Daoy (cell line): ENCODE measurements around the gene AXDND1. TPM values are rescaled to one million over a fixed set of nuclear protein-coding genes. Genes with fewer than 3 reads are reported as not detected.
"Not testable (repeated sequence)": the region's sequence is repeated elsewhere in the genome, so short reads cannot be mapped to it uniquely, and the experiment has no call there.

Experiments
- DNase-seq: peaks from one replicate; pipeline ENCODE4 v3.0.0-alpha.2; 2015; ENCODE audit warnings: low read depth
- total RNA-seq: library from RNA; depleted of rRNA; stranded (reverse); fragments of >200 nt; shearing (Covaris generic); gene quantifications from 2 replicates; pipeline ENCODE4 v1.2.3, GENCODE V29; 2014

Gene AXDND1
- total RNA-seq, 1 experiment from 2014 or later: not detected

GRCh38 chr1:179366093-179366800 lies 476 bp downstream of the AXDND1 start:
- DNase-seq: no peak

DNA sequence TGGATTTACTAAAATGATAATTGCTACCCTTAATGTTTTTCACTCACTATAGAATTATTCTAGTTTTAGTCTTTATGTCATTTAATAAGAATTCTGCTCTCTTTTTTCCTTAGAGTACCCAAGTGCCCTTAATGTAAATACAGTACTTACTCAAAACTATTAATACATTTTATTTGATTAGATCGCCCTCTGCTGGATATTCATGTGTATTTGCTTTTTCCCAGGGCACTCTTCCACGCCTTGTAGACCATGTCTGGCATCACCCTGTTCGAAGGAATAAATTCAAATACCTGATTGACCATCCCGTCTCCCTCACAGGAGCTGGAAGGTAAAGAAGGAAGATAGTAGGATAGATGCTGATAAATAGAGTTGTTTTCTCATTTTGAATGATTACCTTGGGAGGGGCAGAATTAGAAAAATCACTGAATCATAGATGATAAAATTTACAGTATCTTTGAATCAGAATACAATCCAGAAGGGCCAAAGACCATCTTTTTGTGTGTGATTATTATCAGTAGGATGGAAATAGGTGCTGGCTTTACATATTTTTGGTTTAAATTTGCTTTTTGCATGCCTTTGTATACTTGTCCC lies 4.1 kb downstream of the AXDND1 start:
- DNase-seq: peak; percentile 39

- no peak for DNase-seq
Observed at GRCh38 chr1:179372160-179372559, 6.4 kb downstream of the AXDND1 start.

GRCh38 chr1:179376223-179376622 lies 10.5 kb downstream of the AXDND1 start:
- DNase-seq: no peak

DNA sequence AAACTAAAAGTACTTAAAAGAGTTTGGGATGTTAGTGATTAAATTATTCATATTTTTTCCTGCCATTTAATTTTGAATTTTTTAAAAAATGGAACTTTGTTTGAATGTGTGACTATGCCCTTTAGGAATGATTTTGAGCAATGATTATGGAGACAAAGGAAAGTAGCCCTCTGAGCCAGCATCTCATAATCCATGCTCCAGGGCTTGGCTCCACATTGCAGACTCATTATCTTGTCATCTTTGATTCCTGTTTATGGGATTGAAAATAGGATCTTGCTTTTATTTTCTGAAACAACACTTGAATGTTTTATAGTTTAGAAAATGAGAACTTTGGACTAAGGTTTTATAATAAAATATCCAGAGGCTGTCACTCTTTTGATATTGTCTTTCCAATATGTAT lies 14.5 kb downstream of the AXDND1 start:
- no peak for DNase-seq

- DNase-seq: no peak
Observed at GRCh38 chr1:179384027-179384426, 18.3 kb downstream of the AXDND1 start.

DNA sequence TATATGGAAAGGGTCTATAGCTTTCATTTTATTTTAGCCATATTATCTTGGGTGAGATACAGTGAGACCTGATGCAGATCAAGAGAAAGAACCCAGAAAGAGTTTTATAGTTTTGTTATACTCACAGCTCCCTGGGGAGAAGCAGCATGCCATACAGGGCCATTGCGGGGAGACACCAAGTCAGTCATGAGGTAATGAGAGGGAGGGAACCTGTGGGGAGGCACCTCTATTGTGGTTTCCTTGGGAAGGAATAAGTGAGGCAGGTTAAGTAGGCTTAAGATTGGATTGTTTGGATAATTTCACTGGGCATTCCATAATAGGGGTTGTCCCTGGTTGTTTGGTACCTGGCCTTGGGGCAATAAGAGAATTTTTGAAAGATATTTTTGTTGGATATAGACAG lies 19.7 kb downstream of the AXDND1 start:
- DNase-seq: no peak

DNA sequence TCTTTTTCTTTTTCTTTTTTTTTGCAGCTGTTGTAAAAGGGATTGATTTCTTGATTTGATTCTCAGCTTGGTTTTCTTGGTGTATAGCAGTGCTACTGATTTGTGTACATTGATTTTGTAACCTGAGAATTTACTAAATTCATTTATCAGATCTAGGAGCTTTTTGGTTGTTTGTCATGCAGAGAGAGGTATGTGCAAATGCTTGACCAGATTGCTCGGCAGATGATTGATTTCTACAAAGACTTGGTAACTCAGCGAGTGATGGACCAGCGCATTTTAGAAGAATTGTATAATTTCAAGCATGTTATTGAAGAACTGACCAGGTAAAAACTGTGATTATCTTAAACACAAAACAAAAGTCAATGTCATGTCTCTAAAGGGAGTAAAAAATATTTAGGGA lies 27.9 kb downstream of the AXDND1 start:
- no peak for DNase-seq

- not testable (repeated sequence) for DNase-seq
Observed at GRCh38 chr1:179399399-179399798, 33.6 kb downstream of the AXDND1 start.

DNA sequence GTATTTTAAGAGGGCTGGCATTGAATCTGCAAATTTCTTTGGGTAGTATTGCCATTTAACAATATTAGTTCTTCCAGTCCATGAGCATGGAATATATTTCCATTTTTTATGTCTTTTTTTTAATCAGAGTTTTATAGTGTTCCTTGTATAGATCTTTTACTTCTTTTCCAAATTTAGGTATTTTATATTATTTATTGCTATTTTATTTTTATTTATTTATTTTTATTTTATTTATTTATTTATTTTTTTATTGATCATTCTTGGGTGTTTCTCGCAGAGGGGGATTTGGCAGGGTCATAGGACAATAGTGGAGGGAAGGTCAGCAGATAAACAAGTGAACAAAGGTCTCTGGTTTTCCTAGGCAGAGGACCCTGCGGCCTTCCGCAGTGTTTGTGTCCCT lies 52.0 kb downstream of the AXDND1 start:
- DNase-seq: not testable (repeated sequence)

- not testable (repeated sequence) for DNase-seq
Observed at GRCh38 chr1:179418706-179419105, 52.9 kb downstream of the AXDND1 start.

GRCh38 chr1:179424610-179425009 lies 58.8 kb downstream of the AXDND1 start:
- DNase-seq: no peak

DNA sequence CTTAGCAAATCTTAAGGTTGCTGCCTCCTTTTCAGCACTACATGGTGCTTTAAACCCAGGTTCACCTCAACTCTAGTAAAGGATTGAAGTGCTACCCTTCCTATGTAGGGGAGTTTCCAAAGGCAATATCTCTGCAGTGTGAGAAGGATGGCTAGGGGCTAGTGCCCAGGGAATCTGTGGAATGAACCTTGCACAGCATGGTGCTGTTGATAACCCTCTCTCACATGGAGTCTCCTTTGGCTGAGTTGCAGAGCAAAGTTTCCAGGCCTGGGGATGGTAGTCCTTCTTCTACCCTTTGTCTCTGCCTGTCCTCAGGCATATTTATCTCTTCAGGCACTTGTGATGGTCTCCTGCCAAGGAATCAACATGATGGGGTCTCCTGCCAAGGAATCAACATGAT lies 59.4 kb downstream of the AXDND1 start:
- no peak for DNase-seq

DNA sequence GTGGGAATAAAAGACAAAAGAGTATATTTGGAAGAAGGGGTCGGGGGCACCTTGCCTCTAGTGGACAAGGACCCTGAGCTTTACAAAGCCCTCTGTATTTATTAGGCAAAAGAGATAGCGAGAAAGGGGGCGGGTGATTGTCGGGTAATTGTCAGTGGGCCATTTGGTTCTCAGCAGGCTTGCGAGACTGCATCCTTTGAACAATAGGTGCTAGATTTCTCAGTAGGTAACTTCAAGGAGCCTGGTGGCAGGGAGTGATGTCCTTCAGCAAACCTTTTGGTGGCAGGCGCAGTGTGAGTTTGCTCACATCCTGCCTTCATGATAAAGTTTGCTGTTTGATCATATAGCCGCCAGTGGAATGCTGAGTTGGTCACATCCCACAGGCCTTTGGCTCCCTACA lies 71.4 kb downstream of the AXDND1 start:
- DNase-seq: no peak

GRCh38 chr1:179439646-179440045 lies 73.9 kb downstream of the AXDND1 start:
- not testable (repeated sequence) for DNase-seq

DNA sequence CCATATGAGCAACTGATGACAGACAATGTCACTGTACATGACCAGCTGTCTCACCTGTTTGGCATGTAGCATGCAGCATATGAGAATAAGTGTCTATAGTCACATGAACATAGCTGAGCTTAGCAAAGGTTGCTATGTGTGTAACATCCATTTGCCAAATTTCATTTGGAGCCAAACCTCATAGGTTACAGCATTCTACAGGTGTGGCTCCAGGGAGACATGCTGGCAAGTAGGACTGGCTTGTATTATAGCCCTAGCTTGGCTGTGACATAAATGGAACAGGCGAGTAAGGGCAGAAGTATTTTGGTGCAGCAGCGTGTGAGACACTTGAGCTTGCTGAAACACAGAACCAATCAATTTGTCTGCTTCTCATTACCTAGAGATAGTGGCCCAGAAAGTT lies 74.5 kb downstream of the AXDND1 start:
- DNase-seq: not testable (repeated sequence)

- DNase-seq: no peak
Observed at GRCh38 chr1:179440971-179441370, 75.2 kb downstream of the AXDND1 start.

- no peak for DNase-seq
Observed at GRCh38 chr1:179441501-179441900, 75.7 kb downstream of the AXDND1 start.

DNA sequence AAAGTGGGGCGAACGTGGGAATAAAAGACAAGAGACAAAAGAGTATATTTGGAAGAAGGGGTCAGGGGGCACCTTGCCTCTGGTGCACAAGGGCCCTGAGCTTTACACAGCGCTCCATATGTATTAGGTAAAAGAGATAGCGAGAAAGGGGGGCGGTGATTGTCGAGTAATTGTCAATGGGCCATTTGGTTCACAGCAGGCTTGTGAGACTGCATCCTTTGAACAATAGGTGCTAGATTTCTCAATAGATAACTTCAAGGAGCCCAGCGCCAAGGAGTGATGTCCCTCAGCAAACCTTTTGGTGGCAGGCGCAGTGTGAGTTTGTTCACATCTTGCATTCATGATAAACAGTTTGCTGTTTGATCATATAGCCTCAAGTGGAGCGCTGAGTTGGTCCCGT lies 77.1 kb downstream of the AXDND1 start:
- not testable (repeated sequence) for DNase-seq

DNA sequence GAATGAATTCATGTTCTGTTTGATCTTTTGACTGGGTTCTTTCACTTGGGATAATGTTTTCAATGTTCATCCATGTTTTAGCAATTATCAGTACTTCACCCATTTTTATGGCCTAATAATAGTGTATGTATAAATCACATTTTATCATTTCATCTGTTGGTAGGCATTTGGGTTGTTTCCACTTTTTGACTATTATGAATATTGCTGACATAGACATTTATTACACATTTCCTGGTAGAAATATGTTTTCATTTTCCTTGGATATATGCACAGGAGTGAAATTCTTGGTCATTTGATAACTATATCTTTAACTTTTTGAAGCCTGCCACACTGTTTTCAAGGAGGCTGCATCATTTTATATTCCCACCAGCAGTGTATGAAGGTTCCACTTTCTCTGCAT lies 79.8 kb downstream of the AXDND1 start:
- no peak for DNase-seq

- DNase-seq: peak; percentile 15
Observed at GRCh38 chr1:179447489-179447888, 81.7 kb downstream of the AXDND1 start.

DNA sequence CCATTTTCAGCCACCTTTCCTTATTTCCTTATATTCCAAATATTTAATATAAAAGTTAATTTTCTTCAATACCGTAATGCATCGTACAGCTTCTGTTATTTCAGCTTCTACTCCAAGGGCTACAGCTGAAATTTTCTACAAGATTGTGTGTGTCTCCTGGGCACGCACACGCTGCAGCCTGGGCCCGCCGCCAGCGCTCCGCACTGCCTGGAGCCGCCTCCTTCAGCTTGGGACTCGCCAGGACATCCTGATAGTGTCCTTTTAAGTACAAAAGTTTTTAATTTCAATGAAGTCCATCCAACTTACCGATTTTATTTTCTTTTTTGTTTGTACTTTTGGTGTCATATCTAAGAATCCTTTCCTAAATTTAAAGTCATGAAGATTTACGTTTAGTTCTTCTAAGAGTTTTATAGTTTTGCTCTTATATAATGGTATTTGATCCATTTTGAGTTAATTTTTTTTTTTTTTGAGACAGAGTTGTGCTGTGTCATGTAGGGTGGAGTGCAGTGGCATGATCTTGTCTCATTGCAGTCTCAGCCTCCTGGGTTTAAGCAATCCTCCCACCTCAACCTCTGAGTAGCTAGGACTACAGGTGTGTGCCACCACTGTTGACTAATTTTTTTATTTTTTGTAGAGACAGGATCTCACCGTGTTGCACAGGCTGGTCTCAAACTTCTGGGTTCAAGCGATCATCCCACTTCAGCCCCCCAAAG lies 82.8 kb downstream of the AXDND1 start:
- DNase-seq: no peak

DNA sequence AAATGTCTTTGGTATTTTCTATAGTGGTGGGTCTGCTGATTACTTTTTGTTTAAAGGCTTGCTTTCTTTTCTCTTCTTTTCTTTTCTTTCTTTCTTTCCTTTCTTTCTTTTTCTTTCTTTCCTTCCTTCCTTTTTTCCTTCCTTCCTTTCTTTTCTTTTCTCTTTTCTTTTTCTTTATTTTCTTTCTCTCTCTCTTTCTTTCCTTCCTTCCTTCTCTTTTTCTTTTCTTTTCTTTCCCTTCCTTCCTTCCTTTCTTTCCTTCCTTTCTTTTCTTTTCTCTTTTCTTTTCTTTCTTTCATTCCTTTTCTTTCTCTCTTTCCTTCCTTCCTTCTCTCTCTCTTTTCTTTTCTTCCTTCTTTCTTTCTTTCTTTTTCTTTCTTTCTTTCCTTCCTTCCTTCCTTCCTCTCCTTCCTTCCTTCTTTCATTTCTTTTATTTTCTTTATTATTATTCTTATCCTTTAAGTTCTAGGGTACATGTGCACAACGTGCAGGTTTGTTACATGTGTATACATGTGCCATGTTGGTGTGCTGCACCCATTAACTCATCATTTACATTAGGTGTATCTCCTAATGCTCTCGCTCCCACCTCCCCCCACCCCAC lies 93.9 kb downstream of the AXDND1 start:
- DNase-seq: not testable (repeated sequence)
